Pons (tissue), 1 donor: Measurements from ENCODE around the gene OR7C1.
"Not testable (repeated sequence)": the region's sequence is repeated elsewhere in the genome, so short reads cannot be mapped to it uniquely, and the experiment has no call there.

Experiments used
- DNase-seq: peaks from one replicate; pipeline ENCODE4 v3.0.0-alpha.2; 2016; ENCODE audit warnings: low spot score

OR7C1 gene

DNA sequence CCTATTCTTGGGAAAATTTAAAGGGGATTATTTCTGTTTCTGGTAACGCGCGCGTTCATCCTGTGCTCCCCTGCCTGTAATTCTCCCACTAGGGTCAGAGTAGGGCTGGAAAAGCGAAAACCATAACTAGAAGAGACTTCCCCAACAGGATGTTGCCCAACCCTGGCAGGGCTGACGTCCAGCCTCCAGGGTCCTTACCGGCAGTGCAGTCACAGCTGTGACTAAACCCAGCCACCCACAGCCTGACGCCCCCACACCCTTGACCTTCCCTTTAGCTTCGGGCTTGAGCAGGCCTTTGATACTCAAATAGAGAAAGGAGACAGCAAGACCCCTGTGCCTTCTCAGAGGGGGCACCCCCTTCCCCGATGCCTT lies 50.3 kb downstream of the OR7C1 start:
- peak; percentile 57 for DNase-seq

DNA sequence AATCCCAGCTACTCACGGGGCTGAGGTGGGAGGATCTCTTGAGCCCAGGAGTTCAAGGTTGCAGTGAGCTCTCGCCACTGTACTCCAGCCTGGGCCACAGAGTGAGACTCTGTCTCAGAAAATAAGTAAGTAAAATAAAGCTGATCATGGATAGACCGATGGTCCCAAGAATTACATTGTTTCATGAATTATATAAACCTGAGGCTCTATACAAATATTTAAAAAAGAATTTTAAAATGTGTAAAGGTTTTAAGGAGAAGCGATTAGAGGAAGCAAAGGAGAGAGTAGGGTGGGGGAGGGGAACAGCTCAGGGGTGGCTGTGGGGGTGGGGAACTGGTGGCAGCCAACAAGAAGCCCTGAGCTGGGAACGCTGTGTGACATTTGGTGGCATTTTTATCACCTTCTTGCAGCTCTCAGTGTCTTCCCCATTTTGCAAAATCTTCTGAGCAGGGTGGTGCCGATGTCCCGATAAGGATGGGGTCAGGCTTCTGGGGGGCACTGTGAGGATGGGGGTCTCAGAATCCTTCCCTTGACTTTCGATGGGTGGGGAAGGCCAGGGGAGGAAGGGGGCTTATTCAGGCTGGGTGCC lies 51.5 kb downstream of the OR7C1 start:
- DNase-seq, result not testable (repeated sequence)

DNA sequence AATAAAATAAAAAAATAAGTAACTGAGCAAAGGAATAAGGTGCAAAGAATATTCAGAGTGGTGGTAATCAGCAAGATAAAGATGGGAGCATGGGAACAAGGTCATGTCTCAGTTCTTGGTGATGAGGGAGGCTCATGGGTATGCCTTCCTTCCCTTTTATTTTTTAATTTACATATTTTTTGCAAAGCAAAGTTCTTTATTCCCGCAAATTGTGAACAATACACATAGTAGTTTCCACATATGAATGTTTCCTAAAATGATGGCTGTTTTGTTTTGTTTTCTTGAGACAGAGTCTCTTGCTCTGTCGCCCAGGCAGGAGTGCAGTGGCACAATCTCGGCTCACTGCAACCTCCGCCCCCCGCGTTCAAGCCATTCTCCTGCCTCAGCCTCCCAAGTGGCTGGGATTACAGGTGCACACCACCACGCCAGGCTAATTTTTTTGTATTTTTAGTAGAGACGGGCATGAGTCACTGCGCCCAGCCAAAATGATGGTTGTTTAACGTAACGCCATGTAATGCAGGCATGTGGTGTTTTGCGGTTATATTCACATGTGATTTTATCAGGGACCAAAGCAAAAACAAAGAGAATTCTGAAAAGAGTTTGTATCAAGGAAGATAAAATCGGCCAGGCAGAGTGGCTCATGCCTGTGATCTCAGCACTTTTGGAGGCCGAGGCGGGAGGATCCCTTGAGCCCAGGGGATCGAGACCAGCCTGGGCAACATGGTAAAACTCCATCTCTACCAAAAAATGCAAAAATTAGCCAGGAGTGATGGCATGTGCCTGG lies 52.2 kb downstream of the OR7C1 start:
- DNase-seq, result no peak

DNA sequence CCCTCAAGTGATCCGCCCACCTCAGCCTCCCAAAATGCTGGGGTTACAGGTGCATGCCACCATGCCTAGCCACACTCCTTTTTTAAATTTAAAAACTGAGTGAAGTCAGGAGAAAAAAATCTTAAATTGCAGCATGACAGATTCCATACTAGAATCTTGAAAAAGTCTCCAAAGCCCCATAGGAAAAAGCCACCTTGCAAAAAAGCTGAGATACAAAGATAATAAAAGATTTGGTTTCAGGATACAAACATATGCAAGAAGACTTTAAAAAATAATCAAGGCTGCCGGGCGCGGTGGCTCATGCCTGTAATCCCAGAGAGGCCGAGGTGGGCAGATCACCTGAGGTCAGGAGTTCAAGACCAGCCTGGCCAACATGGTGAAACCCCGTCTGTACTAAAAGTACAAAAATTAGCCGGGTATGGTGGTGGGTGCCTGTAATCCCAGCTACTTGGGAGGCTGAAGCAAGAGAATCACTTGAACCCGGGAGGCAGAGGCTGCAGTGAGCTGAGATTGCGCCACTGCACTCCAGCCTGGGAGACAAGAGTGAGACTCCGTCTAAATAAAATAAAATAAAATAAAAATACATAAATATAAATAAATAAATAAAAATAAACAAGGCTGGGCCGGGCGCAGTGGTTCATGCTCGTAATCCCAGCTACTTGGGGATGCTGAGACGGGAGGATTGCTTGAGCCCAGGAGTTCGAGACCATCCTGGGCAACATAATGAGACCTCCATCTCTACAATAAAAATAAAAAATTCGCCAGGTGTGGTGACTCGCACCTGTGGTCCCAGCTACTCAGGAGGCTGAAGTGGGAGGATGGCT lies 53.1 kb downstream of the OR7C1 start:
- DNase-seq, result not testable (repeated sequence)

DNA sequence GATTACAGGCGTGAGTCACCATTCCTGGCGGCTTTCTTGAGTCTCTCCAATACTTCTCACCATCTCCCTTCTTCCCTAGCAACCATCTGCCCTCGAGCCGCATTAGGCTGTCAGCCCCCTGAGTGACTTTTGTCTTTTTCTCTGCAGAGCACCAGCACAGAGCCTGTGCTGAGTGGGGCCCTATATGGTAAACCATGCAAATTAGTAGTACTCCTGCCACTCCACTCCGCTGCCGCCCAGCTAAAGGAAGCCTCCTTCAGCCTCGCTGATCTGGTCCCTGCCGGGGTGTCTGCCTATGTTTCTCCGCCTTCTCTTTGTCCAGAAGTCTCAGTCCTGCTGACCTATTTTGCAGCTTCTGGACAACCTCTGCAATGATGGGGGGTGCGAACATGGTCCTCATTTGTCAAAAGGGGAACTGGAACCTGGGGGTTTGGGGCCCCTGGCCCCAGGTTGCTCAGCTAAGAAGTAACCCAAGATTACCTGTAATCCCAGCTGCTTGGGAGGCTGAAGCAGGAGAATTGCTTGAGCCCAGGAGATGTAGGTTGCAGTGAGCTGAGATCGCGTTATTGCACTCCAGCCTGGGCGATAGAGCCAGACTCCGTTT lies 54.3 kb downstream of the OR7C1 start:
- not testable (repeated sequence) for DNase-seq

DNA sequence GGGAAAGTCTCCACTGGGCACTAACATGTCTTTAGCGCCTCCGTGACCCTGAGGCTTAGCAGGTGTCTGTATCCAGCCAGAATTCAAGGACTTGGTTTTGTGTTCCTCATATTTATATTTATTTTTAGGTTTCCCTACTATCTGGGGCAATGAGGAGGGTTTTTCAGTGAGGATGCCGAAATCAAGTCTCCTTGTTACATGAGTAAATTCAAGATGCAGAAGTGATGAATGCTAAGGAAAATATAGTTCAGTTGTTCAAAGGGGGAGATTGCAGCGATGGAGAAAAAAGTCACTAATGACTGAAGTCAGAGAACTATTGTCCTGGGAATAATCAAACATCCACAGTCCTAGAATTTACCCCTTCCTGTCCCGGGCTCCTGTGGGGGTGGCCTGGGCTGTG lies 55.8 kb downstream of the OR7C1 start:
- no peak for DNase-seq

DNA sequence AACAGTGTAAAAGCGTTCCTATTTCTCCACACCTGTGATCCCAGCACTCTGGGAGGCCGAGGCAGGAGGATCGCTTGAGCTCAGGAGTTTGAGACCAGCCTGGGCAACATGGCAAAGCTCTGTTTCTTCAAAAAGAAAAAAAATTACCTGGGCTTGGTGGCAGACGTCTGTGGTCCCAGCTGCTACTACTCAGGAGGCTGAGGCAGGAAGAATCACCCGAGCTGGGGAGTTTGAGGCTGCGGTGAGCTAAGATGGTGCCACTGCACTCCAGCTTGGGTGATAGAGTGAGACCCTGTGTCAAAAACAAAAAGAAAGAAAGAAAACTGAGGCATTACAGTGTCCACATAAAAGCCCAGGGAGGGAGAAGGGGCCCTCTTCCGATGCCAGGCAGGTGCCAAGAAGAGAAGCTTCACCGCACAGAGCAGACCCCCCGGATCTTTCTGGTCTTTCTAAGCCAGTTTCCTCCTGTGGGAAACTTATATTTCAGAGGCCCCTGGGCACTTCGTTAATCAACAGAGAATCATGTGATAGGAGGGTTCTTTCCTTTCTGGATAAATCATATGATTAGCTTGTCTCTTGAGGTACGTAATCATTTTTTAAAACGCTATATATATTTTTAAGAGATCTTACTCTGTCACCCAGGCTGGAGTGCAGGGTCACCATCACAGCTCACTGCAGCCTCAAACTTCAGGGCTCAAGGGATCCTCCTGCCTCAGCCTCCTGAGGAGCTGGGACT lies 56.7 kb downstream of the OR7C1 start, which contains the start of gene ADGRE2:
ADGRE2 (minus strand) TSS at position 451 of the 736 bp plus-strand sequence. CDS start 1,804 bp downstream, outside the sequence.
- not testable (repeated sequence) for DNase-seq

DNA sequence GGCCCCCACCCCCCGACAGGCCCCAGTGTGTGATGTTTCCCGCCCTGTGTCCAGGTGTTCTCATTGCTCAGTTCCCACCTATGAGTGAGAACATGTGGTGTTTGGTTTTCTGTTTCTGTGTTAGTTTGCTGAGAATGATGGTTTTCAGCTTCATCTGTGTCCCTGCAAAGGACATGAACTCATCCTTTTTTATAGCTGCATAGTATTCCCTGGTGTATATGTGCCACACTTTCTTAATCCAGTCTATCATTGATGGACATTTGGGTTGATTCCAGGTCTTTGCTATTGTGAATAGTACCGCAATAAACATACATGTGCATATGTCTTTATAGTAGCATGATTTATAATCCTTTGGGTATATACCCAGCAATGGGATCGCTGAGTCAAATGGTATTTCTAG lies 57.3 kb downstream of the OR7C1 start:
- DNase-seq, result not testable (repeated sequence)

DNA sequence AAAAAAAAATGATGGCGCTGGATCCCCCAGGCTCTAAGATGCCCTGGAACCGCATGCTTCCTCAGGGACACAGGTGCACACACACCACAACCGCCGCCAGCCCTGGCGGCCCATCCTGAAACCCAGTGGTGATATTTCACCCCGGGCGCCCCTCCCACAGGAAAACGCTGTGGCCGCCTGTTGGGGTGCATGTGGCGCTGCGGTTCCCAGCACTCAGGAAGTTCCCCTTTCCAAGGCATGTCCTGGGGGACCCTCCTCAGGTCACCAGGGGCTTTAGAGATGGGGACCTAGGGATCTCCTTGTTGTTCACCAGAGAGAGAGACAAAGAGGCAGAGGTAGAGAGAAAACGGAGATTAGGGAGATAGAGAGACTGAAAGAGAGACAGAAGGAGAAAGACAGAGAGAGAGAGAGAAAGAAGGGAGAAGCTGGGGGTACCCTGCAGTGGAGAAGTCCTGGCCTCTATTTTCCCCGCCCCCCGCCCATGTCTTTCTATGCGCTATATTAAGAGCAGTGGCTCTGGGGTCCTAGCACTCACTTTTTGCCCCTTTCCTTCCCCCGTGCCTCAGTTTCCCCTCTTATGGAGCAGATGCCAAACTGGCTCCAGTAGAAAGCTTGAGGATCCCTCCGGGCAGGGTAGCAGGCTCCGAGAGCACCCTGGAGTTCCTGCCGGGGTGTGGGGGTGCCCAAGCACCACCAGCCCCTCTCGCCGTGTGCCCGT lies 59.0 kb downstream of the OR7C1 start:
- DNase-seq, result peak; percentile 26

DNA sequence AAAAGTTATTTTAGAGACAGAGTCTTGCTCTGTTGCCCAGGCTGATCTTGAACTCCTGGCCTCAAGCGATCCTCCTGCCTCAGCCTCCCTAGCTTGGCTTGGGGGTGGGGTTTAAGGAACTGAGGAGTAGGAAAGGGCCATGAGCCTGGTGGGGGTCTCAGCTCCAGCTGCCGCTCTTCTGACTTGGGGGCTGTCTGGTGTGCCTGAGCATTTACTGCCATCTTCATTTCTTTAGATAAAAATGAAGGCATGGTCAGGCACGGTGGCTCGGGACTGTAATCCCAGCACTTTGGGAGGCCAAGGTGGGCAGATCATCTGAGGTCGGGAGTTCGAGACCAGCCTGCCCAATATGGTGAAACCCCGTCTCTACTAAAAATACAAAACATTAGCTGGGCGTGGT lies 59.7 kb downstream of the OR7C1 start:
- DNase-seq, result not testable (repeated sequence)

DNA sequence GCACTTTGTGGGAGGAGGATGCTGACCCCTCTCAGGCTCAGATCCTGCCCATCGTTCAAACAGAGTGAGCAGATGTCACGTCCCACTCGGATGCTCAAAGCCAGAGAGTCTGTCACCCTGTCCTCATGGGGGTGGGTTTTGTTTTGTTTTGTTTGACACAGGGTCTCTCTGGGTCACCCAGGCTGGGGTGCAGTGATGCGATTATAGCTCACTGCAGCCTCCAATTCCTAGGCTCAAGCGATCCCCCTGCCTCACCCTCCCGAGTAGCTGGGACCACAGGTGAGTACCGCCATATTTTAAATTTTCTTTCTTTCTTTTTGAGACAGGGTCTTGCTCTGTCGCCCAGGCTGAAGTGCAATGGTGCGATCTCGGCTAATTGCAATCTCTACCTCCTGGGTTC lies 60.6 kb downstream of the OR7C1 start:
- no peak for DNase-seq

DNA sequence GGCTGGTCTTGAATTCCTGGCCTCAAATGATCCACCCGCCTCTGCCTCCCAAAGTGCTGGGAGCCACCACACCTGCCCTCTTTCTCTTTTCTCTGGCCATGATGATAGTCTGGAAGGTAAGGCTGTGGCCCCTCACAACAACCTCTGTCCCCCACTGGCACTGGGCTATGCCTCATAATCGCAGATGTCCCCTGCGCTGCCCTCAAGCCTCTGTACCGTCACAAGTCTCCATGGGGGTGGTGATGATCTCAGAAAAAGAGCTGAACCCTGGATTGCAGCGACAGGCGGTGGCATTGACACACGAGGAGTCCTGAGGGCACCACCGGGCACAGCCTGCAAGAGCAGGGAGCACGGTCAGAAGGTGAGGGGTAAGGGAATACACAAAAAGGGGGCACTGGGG lies 61.3 kb downstream of the OR7C1 start:
- DNase-seq, result not testable (repeated sequence)

DNA sequence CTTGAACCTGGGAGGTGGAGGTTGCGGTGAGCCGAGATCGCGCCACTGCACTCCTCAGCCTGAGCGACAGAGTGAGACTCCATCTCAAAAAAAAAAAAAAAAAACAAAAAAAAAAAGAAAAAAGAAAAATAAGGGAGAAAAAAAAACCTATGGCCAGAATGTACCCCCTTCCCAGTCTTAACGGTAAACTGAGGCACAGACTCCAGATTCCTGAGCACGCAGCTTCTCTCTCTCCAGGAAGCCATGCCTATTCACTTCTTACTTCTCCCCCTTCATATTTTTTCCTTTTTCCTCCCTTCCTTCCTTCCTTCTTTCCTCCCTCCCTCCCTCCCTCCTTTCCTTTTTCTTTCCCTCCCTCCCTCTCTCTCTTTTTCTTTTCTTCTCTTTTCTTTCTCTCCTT lies 62.0 kb downstream of the OR7C1 start:
- no peak for DNase-seq

DNA sequence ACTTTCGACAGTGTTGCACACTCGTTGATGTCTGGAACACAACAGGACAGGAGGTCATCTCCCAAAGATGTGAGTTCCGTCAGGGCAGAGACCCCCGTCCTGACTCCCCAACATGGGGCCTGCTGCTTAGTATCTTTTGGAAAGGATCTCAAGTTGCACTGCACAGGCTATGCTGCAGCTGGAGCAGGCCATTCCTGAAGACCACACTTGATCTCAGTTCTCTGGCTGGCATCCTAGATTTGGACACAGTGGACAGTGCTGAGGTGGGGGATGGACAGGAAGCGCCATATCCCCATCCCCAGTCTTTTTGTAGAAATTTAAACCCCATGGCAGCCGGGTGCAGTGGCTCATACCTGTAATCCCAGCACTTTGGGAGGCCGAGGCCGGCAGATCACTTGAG lies 62.5 kb downstream of the OR7C1 start:
- DNase-seq, result no peak

DNA sequence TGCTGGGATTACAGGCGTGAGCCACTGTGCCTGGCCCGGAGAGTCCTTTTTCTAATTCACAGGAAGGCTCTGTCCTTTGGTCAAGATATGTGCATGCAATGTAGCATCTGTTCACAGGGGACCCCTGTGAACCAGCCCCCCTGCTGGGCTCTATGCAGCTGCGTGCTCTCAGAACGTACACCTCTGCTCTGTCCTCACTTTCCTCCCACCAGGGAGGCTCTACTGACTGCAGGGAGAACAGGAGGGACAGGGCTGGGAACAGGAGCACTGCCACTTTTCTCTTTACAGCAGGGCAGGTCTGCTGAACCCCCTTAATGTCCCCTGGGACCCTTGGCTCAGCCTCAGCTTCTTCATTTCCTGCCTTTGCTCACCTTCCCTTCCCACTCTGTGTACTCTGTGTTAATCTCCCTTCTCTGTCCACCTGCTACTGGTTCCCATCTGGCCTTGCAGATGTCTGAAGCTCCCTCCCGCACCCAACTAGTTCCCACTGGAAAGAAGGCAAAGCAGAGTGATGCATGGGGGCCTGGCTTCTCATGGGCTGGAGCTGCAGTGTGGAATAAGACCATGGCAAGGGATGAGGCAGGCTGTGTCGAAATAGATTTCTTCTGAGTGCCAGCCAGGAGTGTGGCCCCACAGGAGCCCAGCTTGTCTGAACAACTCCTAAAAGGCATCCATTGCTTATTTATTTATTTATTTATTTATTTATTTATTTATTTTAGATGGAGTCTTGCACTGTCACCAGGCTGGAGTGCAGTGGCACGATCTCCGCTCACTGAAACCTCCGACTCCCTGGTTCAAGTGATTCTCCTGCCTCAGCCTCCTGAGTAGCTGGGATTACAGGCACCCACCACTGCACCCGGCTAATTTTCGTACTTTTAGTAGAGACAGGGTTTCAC lies 63.8 kb downstream of the OR7C1 start:
- no peak for DNase-seq

DNA sequence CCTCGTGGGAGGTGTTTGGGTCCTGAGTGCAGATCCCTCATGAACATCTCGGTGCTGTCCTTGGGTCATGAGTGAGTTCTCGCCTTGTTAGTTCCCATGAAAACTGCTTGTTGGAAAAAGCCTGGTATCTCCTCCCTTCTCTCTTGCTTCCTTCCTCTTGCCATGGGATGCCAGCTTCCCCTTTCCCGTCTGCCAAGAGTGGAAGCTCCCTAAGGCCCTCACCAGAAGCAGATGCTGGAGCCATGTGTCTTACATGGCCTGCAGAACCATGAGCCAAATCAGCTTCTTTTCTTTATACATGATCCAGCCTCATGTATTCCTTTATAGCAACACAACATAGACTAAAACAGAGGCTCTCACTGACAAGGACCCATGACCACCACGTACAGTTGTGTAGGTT lies 64.8 kb downstream of the OR7C1 start:
- no peak for DNase-seq

DNA sequence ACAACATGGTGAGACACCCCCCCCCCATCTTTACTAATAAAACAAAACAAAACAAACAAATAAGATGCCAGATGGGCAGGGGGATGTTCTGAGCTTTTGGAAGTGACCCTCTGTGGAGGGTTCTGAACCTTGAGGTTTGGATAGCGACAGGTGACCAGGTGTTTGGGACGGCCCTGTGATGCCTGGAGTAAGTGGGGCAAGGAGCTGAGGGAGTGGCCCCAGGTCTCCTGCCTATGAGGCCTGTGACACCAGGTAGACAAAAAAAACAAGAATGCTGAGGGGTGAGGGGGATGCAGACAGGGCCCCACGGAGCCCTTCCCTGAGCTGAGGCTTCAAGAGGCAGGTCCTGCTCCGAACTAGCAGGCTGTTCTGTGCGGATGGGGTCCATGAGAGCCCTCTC lies 65.8 kb downstream of the OR7C1 start:
- DNase-seq, result no peak

DNA sequence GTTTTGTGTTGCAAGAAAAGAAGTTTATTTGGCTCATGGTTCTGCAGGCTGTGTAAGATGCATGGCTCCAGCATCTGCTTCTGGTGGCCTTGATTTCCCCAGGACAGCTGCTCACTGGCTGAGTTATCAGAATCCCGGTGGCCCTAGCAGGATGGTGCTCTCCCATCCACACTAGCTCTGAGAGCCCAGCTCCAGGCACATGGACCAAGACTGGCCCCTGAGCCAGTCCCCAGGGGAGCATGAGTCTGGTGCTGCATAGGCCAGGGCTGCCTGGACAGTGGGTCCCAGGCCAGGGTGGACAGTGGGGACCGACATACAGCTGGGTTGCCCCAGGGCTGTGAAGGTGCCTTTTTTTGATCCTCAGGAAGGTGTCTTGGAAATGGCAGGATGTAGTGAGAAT lies 67.0 kb downstream of the OR7C1 start:
- no peak for DNase-seq

DNA sequence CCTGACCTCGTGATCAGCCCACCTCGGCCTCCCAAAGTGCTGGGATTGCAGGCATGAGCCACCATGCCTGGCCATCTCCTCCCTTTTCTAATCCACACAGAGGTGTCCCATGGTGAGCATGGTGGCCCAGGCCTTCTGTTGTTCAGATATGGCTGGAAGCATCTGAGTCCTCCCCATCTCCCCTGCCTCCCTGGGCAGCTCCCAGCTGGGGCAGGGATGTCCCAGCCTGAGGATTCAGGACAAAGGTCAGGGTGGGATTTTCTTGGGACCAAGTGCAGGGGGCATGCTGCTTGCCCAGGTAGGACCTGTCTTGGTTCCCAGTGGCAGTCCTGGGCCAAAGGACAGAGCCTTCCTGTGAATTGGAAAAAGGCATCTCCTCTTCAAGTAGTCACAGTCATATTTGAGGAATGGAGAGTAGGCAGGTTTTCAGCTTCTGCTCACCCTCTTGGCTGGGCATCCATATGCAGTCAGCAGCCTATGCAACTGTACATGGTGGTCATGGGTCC lies 67.5 kb downstream of the OR7C1 start:
- no peak for DNase-seq

DNA sequence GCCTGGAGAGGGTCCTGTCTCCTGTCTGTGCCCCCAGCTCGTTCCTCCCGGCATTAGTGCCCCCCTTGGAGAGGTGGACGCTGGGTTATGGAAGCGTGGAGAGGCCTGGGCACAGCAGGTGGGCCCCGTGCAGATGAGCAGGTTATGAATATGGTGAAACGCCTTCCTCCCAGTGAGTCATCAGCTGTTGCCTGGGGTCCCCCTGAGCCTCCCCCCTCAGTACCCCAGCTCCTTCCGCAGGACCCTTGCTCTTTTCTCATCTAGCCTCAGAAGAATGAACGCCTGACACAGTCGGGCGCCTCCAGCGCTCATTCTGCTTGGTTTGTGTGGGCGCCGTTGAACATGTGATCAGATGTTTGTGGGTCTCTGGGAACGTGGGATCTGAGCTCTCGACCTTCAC lies 69.1 kb downstream of the OR7C1 start:
- not testable (repeated sequence) for DNase-seq
